NK-92 (cell line): ENCODE data around the gene KRTAP1-1.
"Not testable (repeated sequence)": the region's sequence is repeated elsewhere in the genome, so short reads cannot be mapped to it uniquely, and the experiment has no call there.

ENCODE experiments used
- DNase-seq: peaks from one replicate; lab custom pipeline; 2025; ENCODE audit not compliant: unreplicated experiment; lab: John Stamatoyannopoulos, UW

KRTAP1-1 gene

DNA sequence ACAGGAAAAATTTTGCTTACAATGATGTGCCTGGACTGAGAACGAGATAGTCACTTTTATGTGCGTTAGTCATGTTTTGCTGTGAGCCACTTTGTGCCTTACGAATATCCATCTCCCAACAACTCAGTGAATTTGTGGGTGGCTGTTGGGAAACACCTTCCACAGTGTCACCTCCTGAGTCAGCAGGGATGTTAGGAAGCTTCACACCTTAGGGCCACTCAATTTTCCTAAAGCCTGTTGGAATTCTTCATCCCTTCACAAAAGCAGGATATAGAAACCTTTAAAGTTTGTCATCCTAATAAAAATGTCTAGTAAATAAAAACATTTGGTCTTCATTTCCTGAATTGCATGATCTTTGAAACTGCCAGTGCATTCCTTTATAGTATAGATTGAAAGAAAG lies 28.1 kb downstream of the KRTAP1-1 start:
- no peak for DNase-seq

DNA sequence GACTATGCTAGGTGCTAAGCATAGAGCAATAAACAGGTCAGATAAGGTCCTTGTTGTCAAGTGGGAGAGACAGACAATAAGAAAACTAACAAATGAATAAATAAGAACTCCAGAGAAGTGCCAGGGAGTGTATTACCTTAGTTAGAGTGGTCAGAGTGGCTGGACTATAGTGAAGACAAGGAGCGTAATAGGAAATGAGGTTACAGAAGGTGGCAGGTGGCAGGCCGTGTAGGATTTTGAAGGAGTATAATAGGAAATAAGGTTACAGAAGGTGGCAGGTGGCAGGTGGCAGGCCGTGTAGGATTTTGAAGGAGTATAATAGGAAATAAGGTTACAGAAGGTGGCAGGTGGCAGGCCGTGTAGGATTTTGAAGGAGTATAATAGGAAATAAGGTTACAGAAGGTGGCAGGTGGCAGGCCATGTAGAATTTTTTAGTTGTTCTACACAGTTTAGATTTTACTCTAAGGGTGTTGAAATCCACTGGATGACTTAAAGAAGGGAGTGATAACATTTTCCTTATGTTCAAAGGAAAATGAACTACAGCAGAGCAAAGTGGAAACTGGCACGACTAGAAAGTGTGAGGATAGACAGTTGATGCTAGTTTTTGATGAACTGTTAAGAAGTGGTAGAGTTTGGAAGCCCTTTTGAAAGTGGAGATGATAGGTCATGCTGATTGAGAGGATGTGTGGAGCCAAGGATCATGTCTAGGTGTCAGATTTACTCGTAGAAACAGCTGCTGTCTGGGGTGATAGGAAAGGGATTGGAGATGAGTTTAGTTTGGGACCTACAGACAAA lies 28.7 kb downstream of the KRTAP1-1 start:
- no peak for DNase-seq

- DNase-seq: no peak
Measured at GRCh38 chr17:41010441-41010840, 30.8 kb downstream of the KRTAP1-1 start.

GRCh38 chr17:41009936-41010335 lies 31.3 kb downstream of the KRTAP1-1 start:
- DNase-seq: no peak

GRCh38 chr17:41009301-41009760 lies 31.9 kb downstream of the KRTAP1-1 start:
- no peak for DNase-seq

- no peak for DNase-seq
Measured at GRCh38 chr17:41008811-41009210, 32.4 kb downstream of the KRTAP1-1 start, which contains the start of gene KRTAP3-1. Gene KRTAP3-1 (minus strand): TSS chr17:41009128. CDS start chr17:41009074, 54 bp downstream.

- no peak for DNase-seq
Measured at GRCh38 chr17:41004397-41004796, 36.9 kb downstream of the KRTAP1-1 start.

DNA sequence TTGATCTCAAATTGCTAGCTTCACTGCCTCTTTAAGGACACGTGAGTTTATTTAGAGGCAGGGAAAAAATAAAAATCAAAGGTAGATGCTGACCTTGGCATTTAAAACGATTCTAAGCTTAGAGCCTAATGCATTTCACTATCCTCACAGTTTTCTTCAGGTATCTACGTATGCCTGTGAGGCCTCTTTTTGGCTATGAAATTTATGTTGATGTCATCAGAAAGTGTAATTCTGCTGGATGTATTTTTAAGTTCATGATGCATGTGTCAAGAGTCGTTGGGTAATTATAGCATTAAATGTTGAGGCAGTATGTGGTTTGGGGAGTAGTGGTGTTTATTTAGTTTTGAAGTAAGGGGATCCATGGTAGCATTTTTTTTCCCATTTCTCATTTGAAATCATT lies 37.3 kb downstream of the KRTAP1-1 start:
- no peak for DNase-seq

GRCh38 chr17:41002814-41003213 lies 38.4 kb downstream of the KRTAP1-1 start:
- DNase-seq: no peak

GRCh38 chr17:41001795-41002194 lies 39.5 kb downstream of the KRTAP1-1 start:
- DNase-seq: no peak

DNA sequence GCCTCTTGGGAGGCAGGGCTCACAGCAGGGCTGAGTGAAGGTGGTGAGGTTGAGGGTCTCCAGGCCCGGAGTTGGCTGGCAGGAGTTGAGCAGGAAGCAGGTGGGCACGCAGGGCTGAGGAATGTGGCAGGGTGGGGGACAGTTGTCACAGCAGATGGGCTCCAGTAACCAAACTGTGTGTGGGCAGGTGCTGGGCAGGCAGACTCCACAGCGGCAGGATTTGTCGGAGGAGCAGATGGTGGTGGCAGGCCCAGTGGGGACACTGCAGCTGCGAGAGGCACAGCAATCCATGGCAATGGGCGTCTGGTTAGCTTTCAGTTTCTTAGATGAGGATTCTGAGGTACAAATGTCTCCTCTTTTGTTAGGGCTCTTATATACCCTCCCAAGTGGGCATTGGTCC lies 41.7 kb downstream of the KRTAP1-1 start, which contains the start of gene KRTAP3-2:
Gene KRTAP3-2 (minus strand): TSS at position 344 of the 400 bp plus-strand sequence. CDS start 53 bp downstream, at position 291.
- not testable (repeated sequence) for DNase-seq

DNA sequence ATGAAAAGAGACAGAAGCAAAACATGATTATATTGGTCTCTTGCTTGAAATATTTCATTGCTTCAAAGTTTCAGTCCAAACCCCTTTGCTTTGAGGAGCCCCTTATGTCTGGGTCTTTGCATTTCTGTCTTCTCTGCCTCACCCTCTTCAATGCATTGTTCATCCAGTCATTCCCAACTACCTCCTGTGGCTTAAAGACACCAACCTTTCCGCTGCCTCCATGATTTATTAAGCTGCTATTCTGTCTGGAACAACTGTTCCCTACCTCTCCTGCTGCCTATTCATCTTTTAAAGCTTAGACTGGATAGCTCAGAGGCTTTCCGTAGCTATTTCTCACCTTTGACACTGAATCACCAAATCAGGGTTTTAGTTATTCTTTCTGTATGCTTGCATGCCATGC lies 43.9 kb downstream of the KRTAP1-1 start:
- no peak for DNase-seq

- no peak for DNase-seq
Measured at GRCh38 chr17:40996829-40997228, 44.4 kb downstream of the KRTAP1-1 start.

DNA sequence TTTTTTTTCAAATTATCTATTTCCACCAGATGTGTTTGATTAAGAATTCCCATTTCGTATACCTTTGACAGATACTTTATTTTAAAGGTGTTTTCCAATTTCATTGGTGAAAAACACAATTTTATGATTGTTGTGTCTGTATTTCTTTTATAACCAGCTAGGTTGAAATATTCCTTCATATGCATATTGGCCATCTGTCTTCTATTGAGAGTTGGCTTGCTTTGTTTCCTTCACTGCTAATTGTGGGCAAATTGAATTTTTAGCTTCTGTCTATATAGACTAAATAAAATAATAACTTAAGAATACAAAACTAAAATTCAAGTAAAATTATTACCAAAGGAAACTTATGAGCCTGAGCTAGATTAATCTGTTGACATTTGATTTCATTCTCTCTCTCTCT lies 46.1 kb downstream of the KRTAP1-1 start:
- DNase-seq: no peak

GRCh38 chr17:40993839-40994238 lies 47.4 kb downstream of the KRTAP1-1 start, which contains the start of gene KRTAP3-3:
Gene KRTAP3-3 (minus strand): TSS chr17:40994164. CDS start chr17:40994097, 67 bp downstream.
- DNase-seq: no peak

DNA sequence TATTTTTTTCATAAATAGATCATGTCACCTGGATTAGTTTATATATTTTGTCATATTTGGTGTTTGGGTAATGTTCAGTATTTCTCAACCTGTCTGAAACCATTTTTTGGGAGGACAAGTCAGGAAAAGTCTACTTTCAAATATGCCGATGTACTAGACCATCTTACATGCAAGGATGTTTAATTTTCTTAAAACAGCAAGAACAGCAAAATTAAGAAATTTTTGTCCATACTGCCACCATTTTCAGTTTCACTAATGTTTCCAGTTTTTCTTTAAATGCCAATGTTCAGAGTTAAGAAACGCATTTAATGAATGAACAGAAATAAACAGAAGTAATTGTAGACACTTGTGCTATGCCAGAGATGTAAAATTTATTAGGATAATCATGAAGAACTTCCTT lies 48.2 kb downstream of the KRTAP1-1 start:
- DNase-seq: no peak

- no peak for DNase-seq
Measured at GRCh38 chr17:40992666-40993065, 48.6 kb downstream of the KRTAP1-1 start.
